Middle frontal gyrus (tissue), 1 donor: ENCODE data around the gene PARD3B.

Source experiments
- DNase-seq: peaks from one replicate; pipeline ENCODE4 v3.0.0-alpha.2; 2015; ENCODE audit warnings: low spot score; ENCODE audit errors: extremely low spot score

The PARD3B gene

GRCh38 chr2:204825681-204826080, 280.4 kb downstream of the PARD3B start:
- DNase-seq, result no peak

DNA sequence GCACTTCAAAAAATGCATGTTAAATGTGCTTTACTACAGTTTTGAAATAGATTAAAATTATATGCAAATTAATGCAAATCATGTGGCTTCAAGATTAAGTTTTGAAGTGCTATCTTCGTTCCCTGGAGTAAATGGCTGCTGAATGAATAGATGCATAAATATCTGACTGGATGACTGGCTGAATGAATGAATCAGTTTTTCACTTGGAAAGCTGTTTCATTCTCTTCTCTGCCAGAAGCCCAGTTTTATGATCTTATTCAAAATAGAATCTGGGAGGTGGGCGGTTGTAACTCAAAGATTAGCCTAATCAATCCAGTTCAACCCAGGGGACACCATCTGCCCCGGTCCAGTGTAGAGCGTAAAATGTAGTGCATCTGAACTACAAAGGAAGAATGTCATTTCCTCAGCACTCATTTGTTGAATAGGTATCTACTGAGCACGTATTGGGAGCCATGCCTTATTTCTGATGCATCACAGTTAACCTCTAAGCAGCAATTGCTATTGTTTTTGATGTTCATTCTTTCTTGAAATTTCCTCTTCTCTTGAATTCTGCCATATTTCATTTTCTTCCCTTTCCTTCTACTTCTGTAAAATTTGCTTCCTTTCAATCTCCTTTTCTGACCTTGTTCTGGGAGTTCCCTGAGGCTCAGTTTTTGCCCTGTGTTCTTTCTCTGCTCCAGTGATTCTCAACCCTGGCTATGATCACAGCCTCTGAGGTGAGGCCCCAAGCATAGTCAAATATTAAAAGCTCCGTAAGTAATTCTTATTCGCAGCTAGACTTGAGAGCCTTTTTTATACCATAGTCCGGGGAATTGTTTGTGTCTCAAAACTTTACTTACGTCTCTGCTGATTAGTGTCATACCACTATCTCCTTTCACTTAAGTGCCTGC, 282.7 kb downstream of the PARD3B start:
- no peak for DNase-seq

DNA sequence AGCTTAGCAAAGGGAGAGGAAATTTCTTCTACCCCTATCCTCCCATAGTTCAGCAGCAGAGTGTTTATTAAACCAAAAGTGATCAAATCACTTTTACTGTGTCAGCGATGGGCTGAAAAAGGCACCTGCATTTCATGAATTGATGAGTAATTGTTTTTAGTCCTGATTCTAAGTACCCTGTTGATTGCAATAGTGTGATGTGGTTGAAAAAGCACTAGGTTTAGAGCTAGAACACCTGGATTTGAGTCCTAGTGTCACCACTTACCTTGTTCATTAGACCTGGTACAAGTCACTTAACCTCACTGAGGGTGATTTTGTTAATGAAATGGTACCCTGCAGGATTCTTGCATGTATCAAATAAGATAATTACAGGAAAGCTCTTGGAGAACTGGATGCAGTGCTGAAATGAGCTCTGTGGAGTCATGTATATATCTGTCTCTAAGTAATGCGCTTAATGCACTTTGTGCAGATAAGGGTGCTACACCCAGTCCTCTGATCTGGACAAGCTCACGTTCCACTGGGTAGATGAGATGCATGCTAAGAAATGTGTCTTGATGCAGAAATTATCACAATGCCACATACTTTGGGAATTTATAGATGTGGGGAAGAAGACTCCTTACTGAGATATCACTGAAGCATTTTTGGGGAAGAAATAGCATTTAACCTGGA, 289.6 kb downstream of the PARD3B start:
- DNase-seq, result no peak

DNA sequence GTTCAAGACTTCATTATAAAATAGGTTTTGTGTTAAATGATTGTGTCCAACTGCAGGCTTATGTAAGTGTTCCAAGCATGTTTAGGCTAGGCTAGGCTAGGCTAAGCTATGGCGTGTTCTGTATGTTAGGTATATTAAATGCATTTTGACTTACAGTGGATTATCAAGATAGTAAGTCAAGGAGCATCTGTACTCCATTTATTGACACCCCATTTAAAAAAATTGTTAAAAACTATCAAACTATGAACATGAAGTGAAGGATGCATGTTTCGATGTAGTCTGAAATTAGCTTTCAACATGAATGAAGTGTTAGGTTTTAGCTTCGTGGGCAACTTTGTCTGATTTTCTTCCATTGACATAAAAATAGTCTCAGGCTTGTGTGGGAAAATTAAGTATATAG, 290.5 kb downstream of the PARD3B start:
- DNase-seq, result no peak

DNA sequence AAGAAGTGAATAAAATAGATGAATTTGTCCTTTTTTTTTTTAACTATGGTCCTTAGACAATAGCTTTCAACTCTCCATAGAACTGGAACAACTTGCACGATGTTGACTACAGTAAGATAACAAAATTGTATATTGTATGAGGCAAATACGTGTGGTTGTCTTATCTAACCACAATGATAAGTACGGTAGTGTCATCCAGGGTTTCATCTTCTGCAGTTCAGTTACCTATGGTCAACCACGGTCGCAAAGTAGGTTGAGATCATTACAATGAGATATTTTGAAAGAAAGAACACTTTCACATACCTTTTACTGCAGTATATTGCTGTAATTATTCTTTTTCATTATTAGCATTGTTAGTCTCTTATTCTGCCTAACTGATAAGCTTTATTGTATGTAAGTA, 295.2 kb downstream of the PARD3B start:
- no peak for DNase-seq

- DNase-seq, result no peak
Observed at GRCh38 chr2:204842068-204842467, 296.8 kb downstream of the PARD3B start.

DNA sequence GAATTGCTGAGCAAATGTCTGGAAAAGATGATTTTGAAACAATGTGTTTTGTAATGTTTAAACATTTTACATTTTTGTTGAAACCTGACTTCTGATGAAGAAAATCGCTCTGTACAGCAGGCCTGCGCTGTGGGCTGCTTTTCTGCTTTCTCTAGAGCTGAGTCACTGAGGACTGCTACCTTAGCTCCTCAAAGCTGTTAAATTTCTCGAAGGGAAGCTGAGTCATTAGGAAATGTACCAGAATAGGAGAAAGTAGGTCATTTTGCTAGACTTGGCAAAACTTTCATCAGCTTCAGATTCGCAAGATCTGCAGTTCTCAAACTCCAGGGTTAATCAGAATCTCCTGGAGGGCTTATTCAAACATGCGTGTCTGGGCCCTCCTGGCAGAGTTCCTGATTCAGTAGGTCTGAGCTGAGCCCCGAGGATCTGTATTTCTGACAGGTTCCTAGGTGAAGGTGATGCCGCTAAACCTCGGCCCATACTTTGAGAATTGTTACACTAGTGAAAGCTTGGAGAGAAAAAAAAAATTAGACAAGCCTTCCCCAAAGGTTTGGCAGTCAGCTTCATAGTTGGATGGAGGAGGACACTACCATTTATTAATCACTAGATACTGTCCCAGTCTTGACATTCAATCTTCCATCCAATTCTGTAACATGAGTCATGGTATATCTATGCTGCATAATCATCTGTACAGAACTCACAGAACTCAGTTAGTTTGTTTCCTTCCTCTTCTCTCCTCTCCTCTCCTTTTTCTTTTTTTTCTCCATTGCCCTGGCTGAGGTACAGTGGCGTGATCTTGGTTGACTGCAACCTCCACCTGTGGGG, 297.6 kb downstream of the PARD3B start:
- DNase-seq, result peak; percentile 50

DNA sequence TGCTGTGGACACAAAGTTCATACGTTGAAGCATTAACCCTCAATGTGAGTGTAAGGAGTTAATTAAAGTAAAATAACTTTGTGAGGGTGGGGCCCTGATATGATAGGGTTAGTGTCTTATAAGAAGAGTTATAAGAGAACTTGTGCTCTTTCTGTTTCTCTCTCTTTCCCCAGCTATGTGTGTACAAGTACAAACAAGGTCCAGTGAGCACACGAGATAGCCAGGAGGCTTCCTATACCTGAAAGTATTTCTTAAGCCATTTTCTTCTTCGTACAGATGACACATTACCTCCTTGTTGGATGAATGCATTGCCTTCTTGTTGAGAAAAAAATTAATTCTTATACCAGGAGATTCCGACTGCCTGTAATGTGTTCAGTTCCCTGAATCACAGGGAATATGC, 301.2 kb downstream of the PARD3B start:
- no peak for DNase-seq

- DNase-seq, result no peak
Observed at GRCh38 chr2:204849892-204850291, 304.6 kb downstream of the PARD3B start.

GRCh38 chr2:204850581-204850980, 305.3 kb downstream of the PARD3B start:
- DNase-seq, result no peak

DNA sequence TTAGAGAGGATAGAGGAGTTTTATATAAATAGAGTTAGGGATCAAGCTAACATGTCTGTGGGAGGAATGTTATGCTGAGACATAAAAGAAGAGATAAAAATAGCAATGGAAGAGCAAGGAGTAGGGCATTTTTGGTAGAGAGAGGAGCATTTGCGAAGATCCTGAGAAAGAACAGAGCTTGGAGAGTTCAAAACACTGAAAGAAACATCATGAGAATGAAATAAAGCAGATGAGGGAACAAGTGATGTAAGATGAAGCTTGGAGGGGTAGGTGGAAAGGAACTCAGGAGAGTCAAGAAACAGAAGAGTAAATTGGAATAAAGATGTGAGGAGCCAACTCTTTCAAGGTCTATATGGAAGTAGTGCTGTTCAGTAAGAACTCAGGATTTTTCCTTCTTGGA, 308.6 kb downstream of the PARD3B start:
- DNase-seq, result no peak

GRCh38 chr2:204860274-204860673, 315.0 kb downstream of the PARD3B start:
- DNase-seq, result peak; percentile 66

GRCh38 chr2:204862809-204863208, 317.5 kb downstream of the PARD3B start:
- DNase-seq, result no peak

GRCh38 chr2:204863336-204863735, 318.1 kb downstream of the PARD3B start:
- no peak for DNase-seq

DNA sequence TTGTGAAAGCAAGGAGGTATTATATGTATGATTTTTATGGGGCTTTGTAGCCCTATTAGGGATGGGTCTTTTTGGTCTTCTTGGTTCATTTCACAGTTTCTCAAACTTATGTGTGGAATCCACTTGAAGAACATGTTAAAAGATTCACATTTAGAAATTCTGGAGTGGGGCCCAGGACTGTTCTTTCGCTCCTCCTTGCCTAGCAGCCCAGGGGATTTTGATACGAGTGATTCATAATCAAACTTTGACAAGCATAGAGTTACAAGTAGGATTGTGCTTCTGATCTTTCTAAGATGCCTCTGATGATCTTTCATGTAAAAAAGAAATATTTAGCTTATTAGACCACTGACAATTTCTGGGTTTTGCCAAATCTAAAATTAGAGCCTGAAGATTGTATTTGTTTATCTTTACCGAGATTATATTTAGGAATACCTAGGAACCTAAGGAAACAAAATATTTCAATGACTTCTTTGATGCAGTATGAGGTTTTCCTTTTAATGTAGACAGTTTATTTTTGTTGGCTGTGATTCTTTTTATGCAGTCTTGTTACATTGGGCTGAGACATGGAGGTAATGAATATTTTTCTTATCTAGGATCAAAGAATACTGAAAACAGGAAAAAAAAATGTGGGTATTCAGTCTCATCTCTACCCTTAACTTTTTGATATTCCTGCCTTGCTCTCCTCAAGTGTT, 324.0 kb downstream of the PARD3B start:
- no peak for DNase-seq

GRCh38 chr2:204870053-204870452, 324.8 kb downstream of the PARD3B start:
- DNase-seq, result no peak

- peak; percentile 38 for DNase-seq
Observed at GRCh38 chr2:204871231-204871953, 326.1 kb downstream of the PARD3B start.

GRCh38 chr2:204876311-204876710, 331.0 kb downstream of the PARD3B start:
- DNase-seq, result no peak

GRCh38 chr2:204877691-204878090, 332.4 kb downstream of the PARD3B start:
- no peak for DNase-seq

DNA sequence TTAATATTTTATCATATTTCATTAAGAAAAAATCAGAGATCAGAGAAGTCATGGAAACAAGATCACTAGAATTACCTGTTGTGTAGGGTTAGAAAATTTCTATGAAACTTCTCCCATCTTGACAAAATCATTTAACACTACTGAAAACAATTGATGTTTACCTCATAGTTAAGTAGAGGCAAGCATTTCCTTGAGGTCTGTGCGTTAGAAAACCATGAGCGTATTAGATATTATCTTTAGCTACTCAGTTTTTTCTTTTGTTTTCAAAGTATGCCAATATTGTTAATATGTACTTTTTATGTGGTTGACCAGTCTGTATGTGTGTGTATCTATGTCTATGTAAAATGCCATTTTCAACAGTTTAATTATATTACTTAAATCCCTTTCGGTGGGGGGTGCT, 335.7 kb downstream of the PARD3B start:
- DNase-seq, result no peak

GRCh38 chr2:204881655-204882054, 336.4 kb downstream of the PARD3B start:
- DNase-seq, result no peak
